ENCODE data around the gene AIPL1.

- TF ChIP-seq CTCF (IDR thresholded peaks at IDR 0.05; ENCODE audit: insufficient read depth, low read length, poor library complexity, severe bottlenecking), result no peak
- TF ChIP-seq EZH2phosphoT487 (conservative IDR thresholded peaks at IDR 0.05; ENCODE audit: low read length), result no peak
These were observed 12.2 kb downstream of the AIPL1 start for GRCh38 chr17:6422654-6423241.
